Trophoblast cell (in vitro differentiated cells and primary cell): Measurements from ENCODE around the gene UTS2. TPM values are rescaled to one million over a fixed set of nuclear protein-coding genes. Genes with fewer than 3 reads are reported as not detected.

Experiments used
- DNase-seq, 2 donors: peaks; one replicate each; pipeline ENCODE4 v3.0.0-alpha.2; 2016
- H2AFZ ChIP-seq: 2 replicates; pipeline ENCODE4 v1.6.1; 2013; ENCODE audit warnings: low read length, moderate library complexity, mild to moderate bottlenecking; ENCODE audit not compliant: insufficient read depth, poor library complexity
- H2AK5ac ChIP-seq: 2 replicates; pipeline ENCODE4 v1.6.1; 2013; ENCODE audit warnings: mild to moderate bottlenecking, low read length
- H2BK120ac ChIP-seq: 2 replicates; pipeline ENCODE4 v1.6.1; 2013; ENCODE audit warnings: low read length, mild to moderate bottlenecking, moderate library complexity; ENCODE audit not compliant: insufficient read depth, poor library complexity
- H2BK12ac ChIP-seq: 2 replicates; pipeline ENCODE4 v1.6.1; 2013; ENCODE audit warnings: mild to moderate bottlenecking, low read length, moderate library complexity
- H2BK5ac ChIP-seq: 2 replicates; pipeline ENCODE4 v1.6.1; 2013; ENCODE audit warnings: low read length, low read depth, moderate library complexity, mild to moderate bottlenecking; ENCODE audit not compliant: poor library complexity
- H3K14ac ChIP-seq: 2 replicates; pipeline ENCODE4 v1.6.1; 2013; ENCODE audit warnings: mild to moderate bottlenecking, low read length
- H3K18ac ChIP-seq: 2 replicates; pipeline ENCODE4 v1.6.1; 2013; ENCODE audit warnings: mild to moderate bottlenecking, low read length
- H3K23ac ChIP-seq: 2 replicates; pipeline ENCODE4 v1.6.1; 2013; ENCODE audit warnings: low read length
- H3K27ac ChIP-seq: 2 replicates; pipeline ENCODE4 v1.5.1; 2013; ENCODE audit warnings: low read depth, mild to moderate bottlenecking, inconsistent platforms, low read length, moderate library complexity
- H3K27me3 ChIP-seq: 2 replicates; pipeline ENCODE4 v1.6.1; 2013; ENCODE audit warnings: inconsistent platforms, mild to moderate bottlenecking, low read length, moderate library complexity; ENCODE audit not compliant: insufficient read depth
- H3K36me3 ChIP-seq, 2 experiments: 1 replicate in 1 of 2; 2 replicates in 1 of 2; pipeline ENCODE4 v1.6.1; 2013; ENCODE audit warnings: low read length in 2 of 2, mild to moderate bottlenecking in 2 of 2, moderate library complexity in 1 of 2; ENCODE audit not compliant: insufficient read depth in 2 of 2, control insufficient read depth in 1 of 2
- H3K4ac ChIP-seq: 2 replicates; pipeline ENCODE4 v1.6.1; 2013; ENCODE audit warnings: low read depth, mild to moderate bottlenecking, low read length, moderate library complexity
- H3K4me1 ChIP-seq, 2 experiments: 1 replicate in 1 of 2; 2 replicates in 1 of 2; pipeline ENCODE4 v1.6.1; 2013; ENCODE audit warnings: low read length in 2 of 2, mild to moderate bottlenecking in 2 of 2, moderate library complexity in 1 of 2; ENCODE audit not compliant: insufficient read depth in 2 of 2, control insufficient read depth in 1 of 2
- H3K4me2 ChIP-seq: 2 replicates; pipeline ENCODE4 v1.6.1; 2013; ENCODE audit warnings: inconsistent platforms, mild to moderate bottlenecking, low read length, moderate library complexity
- H3K4me3 ChIP-seq: 2 replicates; pipeline ENCODE4 v1.5.1; 2013; ENCODE audit warnings: mild to moderate bottlenecking, low read depth, low read length, inconsistent platforms
- H3K79me1 ChIP-seq: one replicate; pipeline ENCODE4 v1.6.1; 2013; ENCODE audit warnings: low read length
- H3K79me2 ChIP-seq: 2 replicates; pipeline ENCODE4 v1.6.1; 2013; ENCODE audit warnings: low read length, mild to moderate bottlenecking; ENCODE audit not compliant: control insufficient read depth, insufficient read depth, poor library complexity
- H3K9ac ChIP-seq: 2 replicates; pipeline ENCODE4 v1.6.1; 2013; ENCODE audit warnings: mild to moderate bottlenecking, low read length
- H3K9me3 ChIP-seq: 2 replicates; pipeline ENCODE4 v1.6.1; 2013; ENCODE audit warnings: low read depth, mild to moderate bottlenecking, control low read depth, inconsistent platforms, low read length; ENCODE audit not compliant: insufficient read depth
- H4K12ac ChIP-seq: 2 replicates; pipeline ENCODE4 v1.6.1; 2013; ENCODE audit warnings: low read depth, mild to moderate bottlenecking, low read length, moderate library complexity
- H4K8ac ChIP-seq: 2 replicates; pipeline ENCODE4 v1.6.1; 2013; ENCODE audit warnings: low read depth, mild to moderate bottlenecking, low read length, moderate library complexity
- H4K91ac ChIP-seq: one replicate; pipeline ENCODE4 v1.6.1; 2013; ENCODE audit warnings: low read depth, mild to moderate bottlenecking, low read length, moderate library complexity
- WGBS: extraction: QIAGEN DNeasy Blood & Tissue Kit; methylation state at CpG from one replicate; pipeline ENCODE4 v1.1.7; 2013; ENCODE audit warnings: missing lambda C conversion rate; ENCODE audit not compliant: insufficient read length, insufficient coverage; ENCODE audit errors: extremely low coverage; 5-methylcytosine and 5-hydroxymethylcytosine counted together
- polyA plus RNA-seq: library from polyadenylated mRNA; stranded (reverse); fragments of 200-250 nt; gene quantifications from 2 replicates; pipeline ENCODE4 v1.2.3, GENCODE V29; 2013

The UTS2 gene
- not detected in 2 replicates for polyA plus RNA-seq

- no CpG with 5 or more reads among the region's 10 CpGs for WGBS
- H3K36me3 ChIP-seq: no peaks in the 10 kb centered on the region
- H3K9ac ChIP-seq: no peak within 1 kb of the TSS
- H2BK120ac ChIP-seq: no peak within 1 kb of the TSS
- H3K14ac ChIP-seq: no peak within 1 kb of the TSS
- no peak within 1 kb of the TSS for H4K91ac ChIP-seq
- H2BK12ac ChIP-seq: no peak within 1 kb of the TSS
- no peak within 1 kb of the TSS for H4K8ac ChIP-seq
- H3K4me1 ChIP-seq: no peaks in the 10 kb centered on the region
- H3K4me2 ChIP-seq: no peak within 1 kb of the TSS
- H3K27me3 ChIP-seq: no peaks in the 10 kb centered on the region
- no peak within 1 kb of the TSS for H2AK5ac ChIP-seq
- no peak within 1 kb of the TSS for H4K12ac ChIP-seq
- no peaks in the 10 kb centered on the region for H3K9me3 ChIP-seq
- no peak within 1 kb of the TSS for H3K4ac ChIP-seq
- no peak within 1 kb of the TSS for H2BK5ac ChIP-seq
- no peak within 1 kb of the TSS for H3K18ac ChIP-seq
- H3K23ac ChIP-seq: no peak within 1 kb of the TSS
- no peak within 1 kb of the TSS for H3K27ac ChIP-seq
- H2AFZ ChIP-seq: no peak within 1 kb of the TSS
- no peak within 1 kb of the TSS for H3K4me3 ChIP-seq
- H3K79me2 ChIP-seq: no peaks in the 10 kb centered on the region
- no peak for DNase-seq
- no peaks in the 10 kb centered on the region for H3K79me1 ChIP-seq
Observed at GRCh38 chr1:7852804-7853683, at the start of gene UTS2. UTS2 (minus strand) TSS chr1:7853065; CDS start chr1:7853003, 62 bp downstream.

- no peaks in the 10 kb centered on the region for H3K9me3 ChIP-seq
- DNase-seq: no peak
- no peak overlapping the region for H3K27ac ChIP-seq
- no CpG with 5 or more reads among the region's 4 CpGs for WGBS
- H3K4me2 ChIP-seq: no peak overlapping the region
- H3K9ac ChIP-seq: no peak overlapping the region
- no peak overlapping the region for H3K4me3 ChIP-seq
- no peak overlapping the region for H2AFZ ChIP-seq
- H3K4me1 ChIP-seq: peaks cover 0 to 2% of the 10 kb centered on the region in 2 experiments
- H2BK5ac ChIP-seq: no peak overlapping the region
- H3K79me1 ChIP-seq: peaks cover 2% of the 10 kb centered on the region
- H3K36me3 ChIP-seq: no peaks in the 10 kb centered on the region
- no peak overlapping the region for H3K4ac ChIP-seq
- no peaks in the 10 kb centered on the region for H3K27me3 ChIP-seq
- H4K12ac ChIP-seq: no peak overlapping the region
- H2BK12ac ChIP-seq: no peak overlapping the region
- H2BK120ac ChIP-seq: no peak overlapping the region
- H3K23ac ChIP-seq: no peak overlapping the region
- no peak overlapping the region for H4K8ac ChIP-seq
- H2AK5ac ChIP-seq: no peak overlapping the region
- no peak overlapping the region for H3K14ac ChIP-seq
- H3K79me2 ChIP-seq: no peaks in the 10 kb centered on the region
- H4K91ac ChIP-seq: no peak overlapping the region
- H3K18ac ChIP-seq: no peak overlapping the region
Observed at GRCh38 chr1:7899741-7900140, 46.9 kb upstream of the UTS2 start.

GRCh38 chr1:7898962-7899361, 46.1 kb upstream of the UTS2 start:
- no peak overlapping the region for H3K27ac ChIP-seq
- no peak overlapping the region for H3K23ac ChIP-seq
- H4K8ac ChIP-seq: no peak overlapping the region
- no peak for DNase-seq
- H2BK120ac ChIP-seq: no peak overlapping the region
- peaks cover 2% of the 10 kb centered on the region for H3K79me1 ChIP-seq
- H3K9me3 ChIP-seq: no peaks in the 10 kb centered on the region
- H4K91ac ChIP-seq: no peak overlapping the region
- H2AFZ ChIP-seq: no peak overlapping the region
- no peak overlapping the region for H3K9ac ChIP-seq
- no peaks in the 10 kb centered on the region for H3K36me3 ChIP-seq
- no peak overlapping the region for H3K4ac ChIP-seq
- no peak overlapping the region for H2AK5ac ChIP-seq
- no peaks in the 10 kb centered on the region for H3K79me2 ChIP-seq
- peaks cover 0 to 2% of the 10 kb centered on the region in 2 experiments for H3K4me1 ChIP-seq
- no peaks in the 10 kb centered on the region for H3K27me3 ChIP-seq
- no peak overlapping the region for H2BK12ac ChIP-seq
- no peak overlapping the region for H3K4me2 ChIP-seq
- no CpG with 5 or more reads among the region's 5 CpGs for WGBS
- no peak overlapping the region for H4K12ac ChIP-seq
- H2BK5ac ChIP-seq: no peak overlapping the region
- no peak overlapping the region for H3K4me3 ChIP-seq
- H3K14ac ChIP-seq: no peak overlapping the region
- no peak overlapping the region for H3K18ac ChIP-seq

- Histone ChIP-seq H3K4me3 (no peak overlapping the region), H3K79me1 (no peaks in the 10 kb centered on the region), H3K23ac (no peak overlapping the region), H3K9me3 (peaks cover 2% of the 10 kb centered on the region), H2AFZ (no peak overlapping the region), H2AK5ac (no peak overlapping the region), H3K27me3 (no peaks in the 10 kb centered on the region), H3K14ac (no peak overlapping the region), H4K12ac (no peak overlapping the region), H3K4ac (no peak overlapping the region), H3K36me3 (no peaks in the 10 kb centered on the region), H2BK12ac (no peak overlapping the region), H3K4me1 (no peaks in the 10 kb centered on the region), H4K8ac (no peak overlapping the region), H4K91ac (no peak overlapping the region), H3K79me2 (no peaks in the 10 kb centered on the region), H2BK5ac (no peak overlapping the region), H3K27ac (no peak overlapping the region), H2BK120ac (no peak overlapping the region), H3K18ac (no peak overlapping the region), H3K9ac (no peak overlapping the region), H3K4me2 (no peak overlapping the region)
- no CpG with 5 or more reads among the region's 1 CpG for WGBS
- no peak for DNase-seq
Observed at GRCh38 chr1:7896994-7897393, 44.1 kb upstream of the UTS2 start.
